HepG2 (cell line): ENCODE measurements around the gene MEI1. TPM values are rescaled to one million over a fixed set of nuclear protein-coding genes. Genes with fewer than 3 reads are reported as not detected.

Source experiments
- AKAP8 ChIP-seq: sonication (generic); formaldehyde crosslinking; IDR thresholded peaks from 2 replicates; pipeline ENCODE4 v1.5.1; 2020; ENCODE audit warnings: mild to moderate bottlenecking, missing genetic modification reagents
- ELF3 ChIP-seq: IDR thresholded peaks from 2 replicates; pipeline ENCODE4 v1.6.1; 2016; ENCODE audit warnings: missing genetic modification reagents, missing compliant biosample characterization
- FOXA1 ChIP-seq, 2 experiments: fragments of 450-650 bp in 1 of 2; sonication (generic) in 1 of 2; formaldehyde crosslinking in 1 of 2; IDR thresholded peaks; 2 replicates each; pipeline versions ENCODE4 v1.4.0 to v1.6.1; 2016 to 2020; ENCODE audit warnings: missing genetic modification reagents in 1 of 2
- GABPA ChIP-seq, 2 experiments: IDR thresholded peaks; 2 replicates each; pipeline ENCODE4 v1.6.1; 2011 to 2016; ENCODE audit warnings: low read depth in 2 of 2, low read length in 1 of 2, missing biosample characterization in 1 of 2, missing genetic modification characterization in 1 of 2
- HNF4A ChIP-seq: sonication (generic); formaldehyde crosslinking; IDR thresholded peaks from 2 replicates; pipeline ENCODE4 v1.4.0; 2020; ENCODE audit warnings: missing genetic modification reagents
- TBX2 ChIP-seq: sonication (generic); formaldehyde crosslinking; IDR thresholded peaks from 2 replicates; pipeline ENCODE4 v1.5.0; 2020; ENCODE audit warnings: missing genetic modification reagents, mild to moderate bottlenecking, borderline replicate concordance
- TBX3 ChIP-seq: fragments of 450-650 bp; IDR thresholded peaks from 2 replicates; pipeline ENCODE4 v1.6.1; 2017; ENCODE audit warnings: antibody characterized with exemption, mild to moderate bottlenecking, inconsistent platforms, borderline replicate concordance
- ZNF292 ChIP-seq: sonication (generic); formaldehyde crosslinking; IDR thresholded peaks from 2 replicates; pipeline ENCODE4 v1.8.1; 2022; ENCODE audit warnings: mild to moderate bottlenecking, low read depth, missing genetic modification reagents, borderline replicate concordance
- ZNF615 ChIP-seq: sonication (generic); formaldehyde crosslinking; IDR thresholded peaks from 2 replicates; pipeline ENCODE4 v1.5.0; 2020; ENCODE audit warnings: mild to moderate bottlenecking, missing genetic modification reagents, borderline replicate concordance
- polyA plus RNA-seq, 8 experiments: library from polyadenylated mRNA; depleted of rRNA in 3 of 8; stranded (reverse) in 7 of 8; unstranded in 1 of 8; fragments of >200 nt; fragmentation: Illumina TruSeq in 4 of 8; extraction: Trizol in 4 of 8; gene quantifications; 2 replicates each; pipeline versions ENCODE4 v1.2.1 to v1.2.3, GENCODE V29; 2011 to 2016; ENCODE audit warnings: low read depth in 4 of 8, missing spikeins in 1 of 8, mixed read lengths in 1 of 8; ENCODE audit not compliant: insufficient read depth in 1 of 8
- total RNA-seq, 5 experiments: library from RNA; depleted of rRNA; stranded (reverse); fragments of >200 nt; fragmentation: Illumina TruSeq; extraction: Trizol; gene quantifications; 2 replicates each; pipeline ENCODE4 v1.2.3, GENCODE V29; 2016; ENCODE audit warnings: low read depth in 1 of 5
- TF ChIP-seq, protein P1 (sequence below): IDR thresholded peaks from 2 replicates; pipeline ENCODE4 v1.4.0; 2020; ENCODE audit warnings: mild to moderate bottlenecking, missing genetic modification reagents
- TF ChIP-seq, protein P2 (sequence below): sonication (generic); formaldehyde crosslinking; IDR thresholded peaks from 2 replicates; pipeline ENCODE4 v1.5.0; 2020; ENCODE audit warnings: mild to moderate bottlenecking, missing genetic modification reagents, moderate library complexity
- TF ChIP-seq, protein P3 (sequence below): sonication (generic); IDR thresholded peaks from 2 replicates; pipeline ENCODE4 v1.6.1; 2016; ENCODE audit warnings: low read depth, borderline replicate concordance
- TF ChIP-seq, protein P4 (sequence below): sonication (generic); formaldehyde crosslinking; IDR thresholded peaks from 2 replicates; pipeline ENCODE4 v1.5.0; 2020; ENCODE audit warnings: mild to moderate bottlenecking, missing genetic modification reagents

The MEI1 gene
- total and polyA plus RNA-seq, 2 of the 13 experiments (the other 11 are each of a cell fraction or from before 2014, with no cell fraction given), result 0.75 to 1.9 TPM

DNA sequence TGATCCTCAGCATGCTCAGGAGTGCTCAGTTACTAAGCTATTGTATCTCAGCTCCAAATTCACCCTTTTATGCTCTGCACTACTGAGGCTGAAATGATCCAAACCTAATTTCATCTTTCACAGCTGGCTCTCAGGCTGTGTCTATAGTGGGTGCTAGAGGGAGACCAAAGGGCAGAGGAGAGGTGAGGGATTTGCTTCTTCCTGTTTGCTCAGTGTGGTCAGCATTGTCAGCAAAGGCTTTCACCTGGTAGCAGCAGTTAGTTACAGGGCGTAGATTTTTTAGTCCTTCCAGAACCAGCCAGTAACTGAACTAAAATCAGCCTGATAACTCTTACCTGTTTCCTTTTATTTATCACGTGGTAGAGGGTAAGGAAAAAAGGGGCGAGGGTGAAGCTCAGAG is 45.0 kb upstream of the MEI1 start (continued):
- TF ChIP-seq, protein P1, sequence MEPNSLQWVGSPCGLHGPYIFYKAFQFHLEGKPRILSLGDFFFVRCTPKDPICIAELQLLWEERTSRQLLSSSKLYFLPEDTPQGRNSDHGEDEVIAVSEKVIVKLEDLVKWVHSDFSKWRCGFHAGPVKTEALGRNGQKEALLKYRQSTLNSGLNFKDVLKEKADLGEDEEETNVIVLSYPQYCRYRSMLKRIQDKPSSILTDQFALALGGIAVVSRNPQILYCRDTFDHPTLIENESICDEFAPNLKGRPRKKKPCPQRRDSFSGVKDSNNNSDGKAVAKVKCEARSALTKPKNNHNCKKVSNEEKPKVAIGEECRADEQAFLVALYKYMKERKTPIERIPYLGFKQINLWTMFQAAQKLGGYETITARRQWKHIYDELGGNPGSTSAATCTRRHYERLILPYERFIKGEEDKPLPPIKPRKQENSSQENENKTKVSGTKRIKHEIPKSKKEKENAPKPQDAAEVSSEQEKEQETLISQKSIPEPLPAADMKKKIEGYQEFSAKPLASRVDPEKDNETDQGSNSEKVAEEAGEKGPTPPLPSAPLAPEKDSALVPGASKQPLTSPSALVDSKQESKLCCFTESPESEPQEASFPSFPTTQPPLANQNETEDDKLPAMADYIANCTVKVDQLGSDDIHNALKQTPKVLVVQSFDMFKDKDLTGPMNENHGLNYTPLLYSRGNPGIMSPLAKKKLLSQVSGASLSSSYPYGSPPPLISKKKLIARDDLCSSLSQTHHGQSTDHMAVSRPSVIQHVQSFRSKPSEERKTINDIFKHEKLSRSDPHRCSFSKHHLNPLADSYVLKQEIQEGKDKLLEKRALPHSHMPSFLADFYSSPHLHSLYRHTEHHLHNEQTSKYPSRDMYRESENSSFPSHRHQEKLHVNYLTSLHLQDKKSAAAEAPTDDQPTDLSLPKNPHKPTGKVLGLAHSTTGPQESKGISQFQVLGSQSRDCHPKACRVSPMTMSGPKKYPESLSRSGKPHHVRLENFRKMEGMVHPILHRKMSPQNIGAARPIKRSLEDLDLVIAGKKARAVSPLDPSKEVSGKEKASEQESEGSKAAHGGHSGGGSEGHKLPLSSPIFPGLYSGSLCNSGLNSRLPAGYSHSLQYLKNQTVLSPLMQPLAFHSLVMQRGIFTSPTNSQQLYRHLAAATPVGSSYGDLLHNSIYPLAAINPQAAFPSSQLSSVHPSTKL, result peak; percentile 10; the same call in 1 of the 2 replicates
- TF ChIP-seq ELF3 (peak; percentile 64; the same call in 1 of the 2 replicates), AKAP8 (0 out of 2 replicates have a peak, but pooled peaks have one; percentile 48), HNF4A (CRISPR knock-in tag) (peak; percentile 72), ZNF292 (0 out of 2 replicates have a peak, but pooled peaks have one; percentile 24), TBX3 (peak; percentile 29; the same call in 1 of the 2 replicates), FOXA1 (IDR thresholded peaks at IDR 0.05) (no peak), FOXA1 (CRISPR knock-in tag; IDR thresholded peaks at IDR 0.05) (peak; percentile 65), TBX2 (peak; percentile 34; the same call in 1 of the 2 replicates), GABPA (IDR thresholded peaks at IDR 0.05; ENCODE audit: low read depth, low read length) (no peak), GABPA (CRISPR knock-in tag; IDR thresholded peaks at IDR 0.05; ENCODE audit: low read depth) (peak; percentile 43), ZNF615 (no peak)
- TF ChIP-seq, protein P2, sequence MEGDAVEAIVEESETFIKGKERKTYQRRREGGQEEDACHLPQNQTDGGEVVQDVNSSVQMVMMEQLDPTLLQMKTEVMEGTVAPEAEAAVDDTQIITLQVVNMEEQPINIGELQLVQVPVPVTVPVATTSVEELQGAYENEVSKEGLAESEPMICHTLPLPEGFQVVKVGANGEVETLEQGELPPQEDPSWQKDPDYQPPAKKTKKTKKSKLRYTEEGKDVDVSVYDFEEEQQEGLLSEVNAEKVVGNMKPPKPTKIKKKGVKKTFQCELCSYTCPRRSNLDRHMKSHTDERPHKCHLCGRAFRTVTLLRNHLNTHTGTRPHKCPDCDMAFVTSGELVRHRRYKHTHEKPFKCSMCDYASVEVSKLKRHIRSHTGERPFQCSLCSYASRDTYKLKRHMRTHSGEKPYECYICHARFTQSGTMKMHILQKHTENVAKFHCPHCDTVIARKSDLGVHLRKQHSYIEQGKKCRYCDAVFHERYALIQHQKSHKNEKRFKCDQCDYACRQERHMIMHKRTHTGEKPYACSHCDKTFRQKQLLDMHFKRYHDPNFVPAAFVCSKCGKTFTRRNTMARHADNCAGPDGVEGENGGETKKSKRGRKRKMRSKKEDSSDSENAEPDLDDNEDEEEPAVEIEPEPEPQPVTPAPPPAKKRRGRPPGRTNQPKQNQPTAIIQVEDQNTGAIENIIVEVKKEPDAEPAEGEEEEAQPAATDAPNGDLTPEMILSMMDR, result peak; percentile 31
- TF ChIP-seq, protein P3, sequence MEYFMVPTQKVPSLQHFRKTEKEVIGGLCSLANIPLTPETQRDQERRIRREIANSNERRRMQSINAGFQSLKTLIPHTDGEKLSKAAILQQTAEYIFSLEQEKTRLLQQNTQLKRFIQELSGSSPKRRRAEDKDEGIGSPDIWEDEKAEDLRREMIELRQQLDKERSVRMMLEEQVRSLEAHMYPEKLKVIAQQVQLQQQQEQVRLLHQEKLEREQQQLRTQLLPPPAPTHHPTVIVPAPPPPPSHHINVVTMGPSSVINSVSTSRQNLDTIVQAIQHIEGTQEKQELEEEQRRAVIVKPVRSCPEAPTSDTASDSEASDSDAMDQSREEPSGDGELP, result peak; percentile 86; the same call in 1 of the 2 replicates
- TF ChIP-seq, protein P4, sequence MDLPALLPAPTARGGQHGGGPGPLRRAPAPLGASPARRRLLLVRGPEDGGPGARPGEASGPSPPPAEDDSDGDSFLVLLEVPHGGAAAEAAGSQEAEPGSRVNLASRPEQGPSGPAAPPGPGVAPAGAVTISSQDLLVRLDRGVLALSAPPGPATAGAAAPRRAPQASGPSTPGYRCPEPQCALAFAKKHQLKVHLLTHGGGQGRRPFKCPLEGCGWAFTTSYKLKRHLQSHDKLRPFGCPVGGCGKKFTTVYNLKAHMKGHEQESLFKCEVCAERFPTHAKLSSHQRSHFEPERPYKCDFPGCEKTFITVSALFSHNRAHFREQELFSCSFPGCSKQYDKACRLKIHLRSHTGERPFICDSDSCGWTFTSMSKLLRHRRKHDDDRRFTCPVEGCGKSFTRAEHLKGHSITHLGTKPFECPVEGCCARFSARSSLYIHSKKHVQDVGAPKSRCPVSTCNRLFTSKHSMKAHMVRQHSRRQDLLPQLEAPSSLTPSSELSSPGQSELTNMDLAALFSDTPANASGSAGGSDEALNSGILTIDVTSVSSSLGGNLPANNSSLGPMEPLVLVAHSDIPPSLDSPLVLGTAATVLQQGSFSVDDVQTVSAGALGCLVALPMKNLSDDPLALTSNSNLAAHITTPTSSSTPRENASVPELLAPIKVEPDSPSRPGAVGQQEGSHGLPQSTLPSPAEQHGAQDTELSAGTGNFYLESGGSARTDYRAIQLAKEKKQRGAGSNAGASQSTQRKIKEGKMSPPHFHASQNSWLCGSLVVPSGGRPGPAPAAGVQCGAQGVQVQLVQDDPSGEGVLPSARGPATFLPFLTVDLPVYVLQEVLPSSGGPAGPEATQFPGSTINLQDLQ, result no peak
